HG02840 (cell line): ENCODE measurements around the gene FGD5.
"Not testable (repeated sequence)": the region's sequence is repeated elsewhere in the genome, so short reads cannot be mapped to it uniquely, and the experiment has no call there.

Experiments used
- ATAC-seq: cut with Tn5 transposase; IDR thresholded peaks from one replicate; pipeline ENCODE4 v1.9.1; 2021; ENCODE audit warnings: mild to moderate bottlenecking, moderate library complexity, moderate number of reproducible peaks; ENCODE audit not compliant: unreplicated experiment, low FRiP score

The FGD5 gene

GRCh38 chr3:14805961-14806537, 12.7 kb upstream of the FGD5 start:
- ATAC-seq = no peak

GRCh38 chr3:14806641-14807263, 12.0 kb upstream of the FGD5 start:
- ATAC-seq = no peak

GRCh38 chr3:14808025-14808424, 10.7 kb upstream of the FGD5 start:
- no peak for ATAC-seq

- no peak for ATAC-seq
Measured at GRCh38 chr3:14808502-14809266, 10.1 kb upstream of the FGD5 start.

- ATAC-seq = not testable (repeated sequence)
Measured at GRCh38 chr3:14809611-14810010, 9.2 kb upstream of the FGD5 start.

- no peak for ATAC-seq
Measured at GRCh38 chr3:14810070-14810791, 8.5 kb upstream of the FGD5 start.

- ATAC-seq = no peak
Measured at GRCh38 chr3:14810801-14811661, 7.7 kb upstream of the FGD5 start.

- ATAC-seq = no peak
Measured at GRCh38 chr3:14811684-14812083, 7.1 kb upstream of the FGD5 start.

- no peak for ATAC-seq
Measured at GRCh38 chr3:14812196-14812790, 6.5 kb upstream of the FGD5 start.

GRCh38 chr3:14814411-14814871, 4.3 kb upstream of the FGD5 start:
- no peak for ATAC-seq

GRCh38 chr3:14816359-14816758, 2.4 kb upstream of the FGD5 start:
- ATAC-seq = no peak

GRCh38 chr3:14819671-14820070, 909 bp downstream of the FGD5 start:
- no peak for ATAC-seq

- ATAC-seq = no peak
Measured at GRCh38 chr3:14820156-14820555, 1.4 kb downstream of the FGD5 start.

GRCh38 chr3:14821151-14821550, 2.4 kb downstream of the FGD5 start:
- no peak for ATAC-seq

- no peak for ATAC-seq
Measured at GRCh38 chr3:14822134-14822533, 3.4 kb downstream of the FGD5 start.

GRCh38 chr3:14822670-14823390, 4.1 kb downstream of the FGD5 start:
- no peak for ATAC-seq

- no peak for ATAC-seq
Measured at GRCh38 chr3:14823393-14823792, 4.6 kb downstream of the FGD5 start.

GRCh38 chr3:14823910-14824629, 5.3 kb downstream of the FGD5 start:
- ATAC-seq = no peak
